Heart left ventricle (tissue), 16 donors: ENCODE measurements around the gene NLRP2B. TPM values are rescaled to one million over a fixed set of nuclear protein-coding genes. Genes with fewer than 3 reads are reported as not detected.

Experiments
- ATAC-seq, 4 donors: fragments of 200-7000 bp; cut with Tn5 transposase; one replicate each; pipeline ENCODE4 v1.9.1; 2020 to 2022; ENCODE audit warnings: moderate library complexity in 4 of 4, mild to moderate bottlenecking in 3 of 4, moderate number of reproducible peaks in 1 of 4
- DNase-seq, 5 donors: peaks; one replicate each; pipeline ENCODE4 v3.0.0-alpha.2; 2020
- H3K27ac ChIP-seq, 12 donors: fragments of 200-600 bp; sonication (generic) in 4 of 12; one replicate each; pipeline versions ENCODE4 v1.5.0 to v1.8.0; 2016 to 2022; ENCODE audit warnings: mild to moderate bottlenecking in 2 of 12
- H3K27me3 ChIP-seq, 9 donors: fragments of 200-600 bp; sonication (generic) in 2 of 9; one replicate each; pipeline versions ENCODE4 v1.5.1 to v1.8.0; 2016 to 2022; ENCODE audit warnings: mild to moderate bottlenecking in 3 of 9
- H3K36me3 ChIP-seq, 9 donors: fragments of 200-600 bp; sonication (generic) in 2 of 9; one replicate each; pipeline versions ENCODE4 v1.5.0 to v1.8.0; 2018 to 2022; ENCODE audit warnings: mild to moderate bottlenecking in 2 of 9
- H3K4me1 ChIP-seq, 12 donors: fragments of 200-600 bp; sonication (generic) in 4 of 12; one replicate each; pipeline versions ENCODE4 v1.5.0 to v1.8.0; 2016 to 2022; ENCODE audit warnings: mild to moderate bottlenecking in 3 of 12
- H3K4me3 ChIP-seq, 12 donors: fragments of 200-600 bp; sonication (generic) in 4 of 12; one replicate each; pipeline versions ENCODE4 v1.5.0 to v1.8.0; 2017 to 2022; ENCODE audit warnings: mild to moderate bottlenecking in 9 of 12, moderate library complexity in 4 of 12
- H3K9me3 ChIP-seq, 12 donors: fragments of 200-600 bp; sonication (generic) in 4 of 12; one replicate each; pipeline versions ENCODE4 v1.5.0 to v1.8.0; 2016 to 2022; ENCODE audit warnings: mild to moderate bottlenecking in 1 of 12
- POLR2A ChIP-seq, 2 donors: fragments of 450-650 bp; IDR thresholded peaks; one replicate each; pipeline ENCODE4 v1.6.1; 2017; ENCODE audit warnings: antibody characterized with exemption in 2 of 2, mild to moderate bottlenecking in 2 of 2, moderate library complexity in 2 of 2
- WGBS, 4 donors: extraction: QIAGEN DNeasy Blood & Tissue Kit in 2 of 4; methylation state at CpG; one replicate each; pipeline versions ENCODE4 v1.1.5 to v1.1.7; 2013 to 2018; 5-methylcytosine and 5-hydroxymethylcytosine counted together
- intact Hi-C, 10 donors: fragments of 100-400 bp; cut with DNase I; formaldehyde crosslinking; loops; one replicate each; pipeline versions ENCODE4 v1.11.1 to v1.14.2; 2022
- polyA plus RNA-seq, 2 donors: library from polyadenylated mRNA; stranded (reverse); fragments of 200-250 nt; gene quantifications; one replicate each; pipeline ENCODE4 v1.2.3, GENCODE V29; 2013
- total RNA-seq, 9 donors: library from RNA; depleted of rRNA in 2 of 9; stranded (reverse); fragments of >200 nt in 2 of 9; fragmentation: NEBNext Ultra II Directional in 3 of 9; extraction: Animal tissue kit (Norgen Biotek cat#: 25700) in 3 of 9; gene quantifications; one replicate each; pipeline versions ENCODE4 v1.1.0 to v1.2.4, GENCODE V29; 2016 to 2023
- TF ChIP-seq, protein P1 (sequence below), 12 donors: fragments of 200-600 bp; sonication (generic) in 4 of 12; IDR thresholded peaks; one replicate each; pipeline versions ENCODE4 v1.5.0 to v1.8.0; 2018 to 2022; ENCODE audit warnings: antibody characterized with exemption in 12 of 12, mild to moderate bottlenecking in 5 of 12
- donor health status: ischemic (EF 13 %, LVEDD 7.1; RV severe dilation, severe dysfunction).
- donor health status: healthy with polysubstance abuse.
- donor health status: DM: no; HTN: yes; CAD: no.
- donor health status: DM: no; HTN: no; CAD: no.
- donor health status: ischemic (EF 25% LVEDD 6.9; RV normal size, moderate dysfunction).
- donor health status: ischemic (EF 25% LVEDD 5.7; RV mildly dilated, moderate dysfunction).
- donor health status: healthy.
- donor health status: DM: yes; HTN: yes; CAD: no.
- donor health status: ischemic (EF 35%, LVEDD 5.7; RV mildly dilated, moderate dysfunction).
- donor health status: nonischemic (EF 11% LVEDD 7.7; RV severe dilation, severe dysfunction).
- donor health status: DM: yes; HTN: yes; CAD: no.
- donor health status: PGD.
- donor health status: ischemic (EF 29% LVEDD 5.4; RV normal size, mild dysfunction).
- donor health status: nonischemic (EF 23%, LVEDD 6.1; RV moderate dilation, normal function).

Gene NLRP2B
- total and polyA plus RNA-seq, 11 donors, result 0.09 to 0.16 (median 0.09) TPM; not detected in 8

- 29 to 56% (median 39%) methylated on average over 1 of the region's 1 CpG for WGBS, 4 donors
- Histone ChIP-seq H3K9me3 (no peaks in the 10 kb centered on the region), H3K36me3 (no peaks in the 10 kb centered on the region), H3K4me1 (no peaks in the 10 kb centered on the region), H3K27me3 (peaks cover 0 to 3% (median 0%) of the 10 kb centered on the region in 9 donors), H3K4me3 (no peak overlapping the region), H3K27ac (no peak overlapping the region)
- no peak for DNase-seq
- intact Hi-C loops, result no loop called here
- ATAC-seq, result no peak
- TF ChIP-seq, protein P1, sequence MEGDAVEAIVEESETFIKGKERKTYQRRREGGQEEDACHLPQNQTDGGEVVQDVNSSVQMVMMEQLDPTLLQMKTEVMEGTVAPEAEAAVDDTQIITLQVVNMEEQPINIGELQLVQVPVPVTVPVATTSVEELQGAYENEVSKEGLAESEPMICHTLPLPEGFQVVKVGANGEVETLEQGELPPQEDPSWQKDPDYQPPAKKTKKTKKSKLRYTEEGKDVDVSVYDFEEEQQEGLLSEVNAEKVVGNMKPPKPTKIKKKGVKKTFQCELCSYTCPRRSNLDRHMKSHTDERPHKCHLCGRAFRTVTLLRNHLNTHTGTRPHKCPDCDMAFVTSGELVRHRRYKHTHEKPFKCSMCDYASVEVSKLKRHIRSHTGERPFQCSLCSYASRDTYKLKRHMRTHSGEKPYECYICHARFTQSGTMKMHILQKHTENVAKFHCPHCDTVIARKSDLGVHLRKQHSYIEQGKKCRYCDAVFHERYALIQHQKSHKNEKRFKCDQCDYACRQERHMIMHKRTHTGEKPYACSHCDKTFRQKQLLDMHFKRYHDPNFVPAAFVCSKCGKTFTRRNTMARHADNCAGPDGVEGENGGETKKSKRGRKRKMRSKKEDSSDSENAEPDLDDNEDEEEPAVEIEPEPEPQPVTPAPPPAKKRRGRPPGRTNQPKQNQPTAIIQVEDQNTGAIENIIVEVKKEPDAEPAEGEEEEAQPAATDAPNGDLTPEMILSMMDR (IDR thresholded peaks at IDR 0.05), result no peak
- TF ChIP-seq POLR2A (IDR thresholded peaks at IDR 0.05), result no peak
Measured at GRCh38 chrX:57667010-57667409, 13.1 kb downstream of the NLRP2B start.

DNA sequence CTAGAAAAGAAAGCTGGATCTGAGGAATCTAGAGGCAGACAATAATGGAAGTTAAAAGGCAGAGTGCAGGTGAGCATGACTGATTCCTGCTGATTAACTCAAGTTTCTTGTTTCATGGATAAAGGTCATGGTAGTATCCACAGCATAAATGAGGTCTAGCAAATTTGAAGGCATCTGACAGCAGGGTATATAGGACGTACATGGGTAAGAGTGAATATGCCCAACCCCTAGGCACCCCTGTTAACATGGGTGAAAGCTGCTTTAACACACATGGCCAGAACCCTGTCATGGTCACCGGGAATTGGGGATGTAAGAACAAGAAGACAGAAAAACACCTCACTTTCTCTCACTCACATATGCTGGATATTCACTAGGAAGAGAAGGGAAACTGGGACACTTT lies 25.0 kb downstream of the NLRP2B start:
- no peak for TF ChIP-seq POLR2A (IDR thresholded peaks at IDR 0.05)
- TF ChIP-seq, protein P1 (IDR thresholded peaks at IDR 0.05), result no peak
- Histone ChIP-seq H3K9me3 (peaks cover 0 to 11% (median 0%) of the 10 kb centered on the region in 12 donors), H3K27me3 (no peaks in the 10 kb centered on the region), H3K4me1 (no peaks in the 10 kb centered on the region), H3K36me3 (no peaks in the 10 kb centered on the region), H3K27ac (no peak overlapping the region), H3K4me3 (no peak overlapping the region)
- intact Hi-C loops, result no loop called here
- DNase-seq (no peak), ATAC-seq (no peak)
- 66 to 81% (median 76%) methylated on average over 2 of the region's 2 CpGs for WGBS, 4 donors

- Histone ChIP-seq H3K4me3 (no peak overlapping the region), H3K27ac (no peak overlapping the region), H3K36me3 (no peaks in the 10 kb centered on the region), H3K27me3 (no peaks in the 10 kb centered on the region), H3K9me3 (peaks cover 0 to 11% (median 0%) of the 10 kb centered on the region in 12 donors), H3K4me1 (no peaks in the 10 kb centered on the region)
- intact Hi-C loops, result no loop called here
- ATAC-seq (no peak), DNase-seq (no peak)
- TF ChIP-seq POLR2A (IDR thresholded peaks at IDR 0.05), result no peak
- TF ChIP-seq, protein P1 (IDR thresholded peaks at IDR 0.05), result no peak
- 40 to 75% (median 46%) methylated on average over 1 of the region's 1 CpG for WGBS, 4 donors
Measured at GRCh38 chrX:57652705-57653104, 27.4 kb downstream of the NLRP2B start.

DNA sequence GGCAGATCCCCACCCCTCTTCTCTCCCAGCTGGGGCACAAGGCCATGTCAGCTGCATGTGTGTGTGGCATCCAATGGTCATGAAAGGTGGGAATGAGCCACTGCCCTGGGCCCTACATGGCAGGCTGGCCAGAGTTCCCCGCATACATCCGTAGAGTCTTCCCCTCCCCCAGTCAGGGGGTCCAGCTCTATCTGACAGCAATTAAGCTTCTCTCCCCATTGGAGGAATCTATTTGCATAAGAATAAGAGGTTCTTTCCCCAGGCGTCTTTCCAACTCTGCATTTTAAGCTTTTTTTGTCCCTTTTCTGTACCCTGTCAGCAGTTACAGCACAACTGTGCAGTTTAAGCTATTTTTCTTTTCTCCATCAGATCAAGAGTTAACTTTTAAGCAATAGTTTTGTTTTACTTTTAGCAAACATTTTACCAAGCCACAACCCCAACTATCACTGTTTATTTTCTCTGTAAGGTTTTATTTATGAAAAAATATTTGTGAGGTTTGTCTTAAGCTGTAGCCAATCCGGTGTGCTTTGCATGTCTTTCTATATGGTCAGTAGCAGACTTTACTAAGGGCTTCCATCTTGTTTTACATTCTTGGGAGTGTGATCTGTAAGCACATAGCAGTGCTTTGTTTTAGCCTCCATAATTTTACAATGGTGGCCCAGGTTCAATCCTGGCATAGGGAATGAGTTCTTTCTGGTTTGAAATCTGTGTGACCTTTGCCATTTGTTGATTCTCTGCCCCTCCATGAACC lies 28.7 kb downstream of the NLRP2B start:
- 65 to 76% (median 70%) methylated on average over 4 of the region's 4 CpGs for WGBS, 4 donors
- ATAC-seq (no peak), DNase-seq (no peak)
- Histone ChIP-seq H3K9me3 (peaks cover 0 to 11% (median 0%) of the 10 kb centered on the region in 12 donors), H3K4me1 (no peaks in the 10 kb centered on the region), H3K4me3 (no peak overlapping the region), H3K27ac (no peak overlapping the region), H3K36me3 (no peaks in the 10 kb centered on the region), H3K27me3 (no peaks in the 10 kb centered on the region)
- intact Hi-C loops, result no loop called here
- no peak for TF ChIP-seq POLR2A (IDR thresholded peaks at IDR 0.05)
- TF ChIP-seq, protein P1 (IDR thresholded peaks at IDR 0.05), result no peak
